Right lobe of liver (tissue), 4 donors: ENCODE measurements around the gene HSP90B1.

Source experiments
- CTCF ChIP-seq, 4 donors: fragments of 200-600 bp in 3 of 4; fragments of 450-650 bp in 1 of 4; IDR thresholded peaks; one replicate each; pipeline versions ENCODE4 v1.5.1 to v1.8.0; 2016 to 2022; ENCODE audit warnings: antibody characterized with exemption in 4 of 4, mild to moderate bottlenecking in 2 of 4
- POLR2A ChIP-seq: fragments of 450-650 bp; IDR thresholded peaks from one replicate; pipeline ENCODE4 v1.6.1; 2017; ENCODE audit warnings: antibody characterized with exemption, mild to moderate bottlenecking
- donor health status: DM: no; HTN: no; CAD: no.
- donor health status: DM: no; HTN: no; CAD: no.
- donor health status: DM: no; HTN: yes; CAD: no.

DNA sequence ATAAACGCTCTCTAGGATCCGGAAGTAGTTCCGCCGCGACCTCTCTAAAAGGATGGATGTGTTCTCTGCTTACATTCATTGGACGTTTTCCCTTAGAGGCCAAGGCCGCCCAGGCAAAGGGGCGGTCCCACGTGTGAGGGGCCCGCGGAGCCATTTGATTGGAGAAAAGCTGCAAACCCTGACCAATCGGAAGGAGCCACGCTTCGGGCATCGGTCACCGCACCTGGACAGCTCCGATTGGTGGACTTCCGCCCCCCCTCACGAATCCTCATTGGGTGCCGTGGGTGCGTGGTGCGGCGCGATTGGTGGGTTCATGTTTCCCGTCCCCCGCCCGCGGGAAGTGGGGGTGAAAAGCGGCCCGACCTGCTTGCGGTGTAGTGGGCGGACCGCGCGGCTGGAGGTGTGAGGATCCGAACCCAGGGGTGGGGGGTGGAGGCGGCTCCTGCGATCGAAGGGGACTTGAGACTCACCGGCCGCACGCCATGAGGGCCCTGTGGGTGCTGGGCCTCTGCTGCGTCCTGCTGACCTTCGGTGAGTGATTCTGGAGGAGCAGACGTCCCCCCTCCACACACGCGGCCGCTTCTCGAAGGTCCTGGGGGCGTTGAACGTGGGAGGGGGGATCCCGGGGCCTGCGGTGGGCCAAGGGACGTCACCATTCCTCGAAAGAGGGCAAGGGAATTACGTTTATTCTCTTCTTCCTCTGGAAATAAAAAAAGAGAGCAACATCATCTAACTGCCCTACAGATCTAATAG, at the start of gene HSP90B1:
- TF ChIP-seq CTCF (IDR thresholded peaks at IDR 0.05), result no peak
- TF ChIP-seq POLR2A, result peak; percentile 98
